ENCODE results near the gene NRARP.

GRCh38 chr9:137321726-137322361 is 19.8 kb upstream of the NRARP start:
- TF ChIP-seq CTCF (IDR thresholded peaks at IDR 0.05): no peak
- TF ChIP-seq SIN3A (IDR thresholded peaks at IDR 0.05; ENCODE audit: borderline replicate concordance, insufficient read depth, low read depth, low read length): no peak
- no peak for TF ChIP-seq POLR2AphosphoS5 (IDR thresholded peaks at IDR 0.05; ENCODE audit: low read depth, low read length)
